SU-DHL-6 (cell line): ENCODE results near the gene ZP2.

Experiments used
- H2AFZ ChIP-seq: fragments of 200-600 bp; sonication (generic); 2 replicates; pipeline ENCODE4 v1.6.1; 2014; ENCODE audit warnings: low read depth, mild to moderate bottlenecking, moderate library complexity, mixed read lengths, antibody characterized with exemption, low read length; ENCODE audit not compliant: severe bottlenecking
- H3F3A ChIP-seq: fragments of 200-600 bp; shearing (Covaris generic); 2 replicates; pipeline ENCODE4 v1.6.0; 2016; ENCODE audit warnings: antibody characterized with exemption, mild to moderate bottlenecking; ENCODE audit not compliant: insufficient read depth
- H3K27ac ChIP-seq: fragments of 200-600 bp; sonication (generic); 2 replicates; pipeline ENCODE4 v1.5.1; 2016; ENCODE audit warnings: low read depth, mild to moderate bottlenecking, low read length, moderate library complexity, mixed read lengths
- H3K27me3 ChIP-seq: fragments of 200-600 bp; sonication (generic), shearing (Covaris generic); 2 replicates; pipeline ENCODE4 v1.6.0; 2014; ENCODE audit warnings: mild to moderate bottlenecking, low read length
- H3K36me3 ChIP-seq: fragments of 200-600 bp; sonication (generic); 2 replicates; pipeline ENCODE4 v1.6.1; 2014; ENCODE audit warnings: mild to moderate bottlenecking, low read length, mixed read lengths
- H3K4me2 ChIP-seq: fragments of 300-600, 200-600 bp; shearing (Covaris generic), sonication (generic); 2 replicates; pipeline ENCODE4 v1.6.0; 2014; ENCODE audit warnings: low read length, low read depth, mild to moderate bottlenecking; ENCODE audit not compliant: poor library complexity, severe bottlenecking
- H3K4me3 ChIP-seq: fragments of 200-600 bp; sonication (generic); 2 replicates; pipeline ENCODE4 v1.5.1; 2014; ENCODE audit warnings: antibody characterized with exemption, low read length, mild to moderate bottlenecking, mixed read lengths; ENCODE audit not compliant: insufficient read depth, poor library complexity, severe bottlenecking
- H3K79me2 ChIP-seq: fragments of 200-600 bp; sonication (generic); 2 replicates; pipeline ENCODE4 v1.6.1; 2014; ENCODE audit warnings: mild to moderate bottlenecking, low read length, moderate library complexity; ENCODE audit not compliant: insufficient read depth
- H3K9ac ChIP-seq: fragments of 200-600 bp; sonication (generic); 2 replicates; pipeline ENCODE4 v1.7.0; 2014; ENCODE audit warnings: mild to moderate bottlenecking, low read length
- H3K9me2 ChIP-seq: fragments of 200-600 bp; sonication (generic); replicated peaks from 2 replicates; pipeline ENCODE4 v1.6.1; 2014; ENCODE audit warnings: low read length; ENCODE audit not compliant: insufficient read depth
- H3K9me3 ChIP-seq: fragments of 200-600 bp; sonication (generic); 2 replicates; pipeline ENCODE4 v1.6.1; 2014; ENCODE audit warnings: low read length, mixed read lengths; ENCODE audit not compliant: insufficient read depth
- H4K20me1 ChIP-seq: fragments of 200-600 bp; sonication (generic); 2 replicates; pipeline ENCODE4 v1.6.1; 2014; ENCODE audit warnings: low read depth, mild to moderate bottlenecking, antibody characterized with exemption, low read length, moderate library complexity, mixed read lengths
- EZH2phosphoT487 ChIP-seq: fragments of 200-600 bp; sonication (generic), shearing (Covaris generic); conservative IDR thresholded peaks from 2 replicates; pipeline ENCODE4 v1.6.1; 2018; ENCODE audit warnings: mild to moderate bottlenecking, antibody characterized with exemption, low read length, moderate library complexity, mixed read lengths
- TF ChIP-seq, protein P1 (sequence below): fragments of 200-600 bp; sonication (generic); IDR thresholded peaks from one replicate; pipeline ENCODE4 v1.5.1; 2017; ENCODE audit warnings: antibody characterized with exemption, mild to moderate bottlenecking, low read length, moderate library complexity; ENCODE audit not compliant: insufficient read depth, poor library complexity, severe bottlenecking

ZP2 gene

DNA sequence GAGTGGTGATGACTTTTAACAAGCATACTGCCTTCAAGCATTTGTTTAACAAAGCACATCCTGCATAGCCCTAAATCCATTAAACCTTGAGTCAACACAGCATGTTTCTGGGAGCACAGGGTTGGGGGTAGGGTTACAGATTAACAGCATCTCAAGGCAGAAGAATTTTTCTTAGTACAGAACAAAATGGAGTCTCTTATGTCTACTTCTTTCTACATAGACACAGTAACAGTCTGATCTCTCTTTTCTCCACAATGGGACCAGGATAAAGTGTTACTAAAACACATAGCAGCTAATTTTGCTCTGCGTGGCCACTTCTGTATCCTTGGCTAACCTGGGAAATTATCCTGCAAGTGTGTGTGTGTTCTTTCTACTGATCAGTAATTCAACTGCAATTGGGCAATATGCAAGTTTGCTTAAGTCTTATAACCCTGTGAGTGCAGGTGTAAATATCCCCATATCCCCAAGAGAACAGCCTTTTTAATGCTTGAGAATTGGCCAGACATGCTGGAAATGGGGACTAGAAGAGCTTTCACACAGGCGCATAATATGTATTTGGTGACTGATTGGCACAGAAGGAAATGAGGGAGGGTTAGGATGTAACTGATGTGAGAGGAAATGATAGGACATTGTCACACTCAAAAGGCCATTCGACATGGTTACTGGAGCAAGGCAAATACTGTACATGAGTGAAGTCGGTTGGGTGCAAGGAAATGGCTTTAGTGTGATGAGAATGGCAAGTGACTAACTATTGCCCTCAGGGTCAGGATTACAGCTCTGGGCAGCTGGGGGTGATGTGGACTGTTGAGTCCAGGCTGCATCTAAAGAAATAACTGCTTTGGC, 11.3 kb upstream of the ZP2 start:
- no peaks in the 10 kb centered on the region for H3K9me2 ChIP-seq
- H3K27me3 ChIP-seq = no peaks in the 10 kb centered on the region
- H3K4me3 ChIP-seq = no peak overlapping the region
- no peaks in the 10 kb centered on the region for H3K36me3 ChIP-seq
- TF ChIP-seq, protein P1, sequence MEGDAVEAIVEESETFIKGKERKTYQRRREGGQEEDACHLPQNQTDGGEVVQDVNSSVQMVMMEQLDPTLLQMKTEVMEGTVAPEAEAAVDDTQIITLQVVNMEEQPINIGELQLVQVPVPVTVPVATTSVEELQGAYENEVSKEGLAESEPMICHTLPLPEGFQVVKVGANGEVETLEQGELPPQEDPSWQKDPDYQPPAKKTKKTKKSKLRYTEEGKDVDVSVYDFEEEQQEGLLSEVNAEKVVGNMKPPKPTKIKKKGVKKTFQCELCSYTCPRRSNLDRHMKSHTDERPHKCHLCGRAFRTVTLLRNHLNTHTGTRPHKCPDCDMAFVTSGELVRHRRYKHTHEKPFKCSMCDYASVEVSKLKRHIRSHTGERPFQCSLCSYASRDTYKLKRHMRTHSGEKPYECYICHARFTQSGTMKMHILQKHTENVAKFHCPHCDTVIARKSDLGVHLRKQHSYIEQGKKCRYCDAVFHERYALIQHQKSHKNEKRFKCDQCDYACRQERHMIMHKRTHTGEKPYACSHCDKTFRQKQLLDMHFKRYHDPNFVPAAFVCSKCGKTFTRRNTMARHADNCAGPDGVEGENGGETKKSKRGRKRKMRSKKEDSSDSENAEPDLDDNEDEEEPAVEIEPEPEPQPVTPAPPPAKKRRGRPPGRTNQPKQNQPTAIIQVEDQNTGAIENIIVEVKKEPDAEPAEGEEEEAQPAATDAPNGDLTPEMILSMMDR = no peak
- no peak for TF ChIP-seq EZH2phosphoT487
- H3K9ac ChIP-seq = no peak overlapping the region
- no peaks in the 10 kb centered on the region for H4K20me1 ChIP-seq
- H3K79me2 ChIP-seq = no peaks in the 10 kb centered on the region
- no peak overlapping the region for H3K27ac ChIP-seq
- H3F3A ChIP-seq = no peaks in the 10 kb centered on the region
- H2AFZ ChIP-seq = no peak overlapping the region
- no peak overlapping the region for H3K4me2 ChIP-seq
- no peaks in the 10 kb centered on the region for H3K9me3 ChIP-seq

GRCh38 chr16:21219551-21219950, 8.2 kb upstream of the ZP2 start:
- no peak overlapping the region for H3K9ac ChIP-seq
- no peak overlapping the region for H3K27ac ChIP-seq
- H2AFZ ChIP-seq = no peak overlapping the region
- no peaks in the 10 kb centered on the region for H3K36me3 ChIP-seq
- H3K4me2 ChIP-seq = no peak overlapping the region
- no peaks in the 10 kb centered on the region for H3K27me3 ChIP-seq
- no peaks in the 10 kb centered on the region for H4K20me1 ChIP-seq
- no peaks in the 10 kb centered on the region for H3K9me3 ChIP-seq
- H3K9me2 ChIP-seq = no peaks in the 10 kb centered on the region
- TF ChIP-seq EZH2phosphoT487 = no peak
- TF ChIP-seq, protein P1 = no peak
- H3F3A ChIP-seq = no peaks in the 10 kb centered on the region
- H3K4me3 ChIP-seq = no peak overlapping the region
- no peaks in the 10 kb centered on the region for H3K79me2 ChIP-seq

- no peak overlapping the region for H3K9ac ChIP-seq
- H3K9me2 ChIP-seq = no peaks in the 10 kb centered on the region
- no peaks in the 10 kb centered on the region for H3K79me2 ChIP-seq
- no peak overlapping the region for H2AFZ ChIP-seq
- no peak overlapping the region for H3K4me3 ChIP-seq
- H3K4me2 ChIP-seq = no peak overlapping the region
- H3K9me3 ChIP-seq = no peaks in the 10 kb centered on the region
- no peak for TF ChIP-seq EZH2phosphoT487
- TF ChIP-seq, protein P1 = no peak
- H3K27me3 ChIP-seq = no peaks in the 10 kb centered on the region
- no peaks in the 10 kb centered on the region for H3K36me3 ChIP-seq
- H3K27ac ChIP-seq = no peak overlapping the region
- no peaks in the 10 kb centered on the region for H3F3A ChIP-seq
- H4K20me1 ChIP-seq = no peaks in the 10 kb centered on the region
These were observed 6.8 kb upstream of the ZP2 start for GRCh38 chr16:21218153-21218552.
